Ureter (tissue), 1 donor: ENCODE data around the gene AGA. TPM values are rescaled to one million over a fixed set of nuclear protein-coding genes. Genes with fewer than 3 reads are reported as not detected.
A peak's percentile ranks its signal among the peaks of the same experiment; 100 is the strongest.

Experiments used
- DNase-seq: peaks from one replicate; pipeline ENCODE4 v3.0.0-alpha.2; 2020; ENCODE audit warnings: low spot score
- total RNA-seq: library from RNA; stranded (reverse); gene quantifications from one replicate; pipeline ENCODE4 v1.2.4, GENCODE V29; 2023
- donor health status: DM: yes; HTN: yes; CAD: no.

AGA gene
- total RNA-seq = 27.5 TPM

- DNase-seq = peak; percentile 97
These were observed at the start of gene AGA for GRCh38 chr4:177441803-177442622. Gene AGA, minus strand, starts transcription at chr4:177442437. Its CDS starts 62 bp downstream, at chr4:177442375.

GRCh38 chr4:177492022-177492421 is 49.8 kb upstream of the AGA start:
- DNase-seq = no peak

GRCh38 chr4:177490769-177491168 is 48.5 kb upstream of the AGA start:
- DNase-seq = no peak

- DNase-seq = no peak
These were observed 47.4 kb upstream of the AGA start for GRCh38 chr4:177489471-177490246.

GRCh38 chr4:177487977-177488376 is 45.7 kb upstream of the AGA start:
- no peak for DNase-seq

- no peak for DNase-seq
These were observed 43.3 kb upstream of the AGA start for GRCh38 chr4:177485528-177485927.

GRCh38 chr4:177484613-177485021 is 42.4 kb upstream of the AGA start:
- DNase-seq = no peak

GRCh38 chr4:177483760-177484159 is 41.5 kb upstream of the AGA start:
- DNase-seq = no peak

- DNase-seq = no peak
These were observed 41.0 kb upstream of the AGA start for GRCh38 chr4:177483271-177483670.

- no peak for DNase-seq
These were observed 40.1 kb upstream of the AGA start for GRCh38 chr4:177482367-177482766.

GRCh38 chr4:177480795-177481194 is 38.6 kb upstream of the AGA start:
- DNase-seq = no peak

- no peak for DNase-seq
These were observed 36.8 kb upstream of the AGA start for GRCh38 chr4:177479063-177479462.

- no peak for DNase-seq
These were observed 36.3 kb upstream of the AGA start for GRCh38 chr4:177478496-177478895.

GRCh38 chr4:177473991-177474390 is 31.8 kb upstream of the AGA start:
- no peak for DNase-seq

GRCh38 chr4:177464026-177464425 is 21.8 kb upstream of the AGA start:
- DNase-seq = no peak

GRCh38 chr4:177461606-177462005 is 19.4 kb upstream of the AGA start:
- no peak for DNase-seq

- no peak for DNase-seq
These were observed 18.2 kb upstream of the AGA start for GRCh38 chr4:177460460-177460859.

GRCh38 chr4:177455561-177455970 is 13.3 kb upstream of the AGA start:
- no peak for DNase-seq

- DNase-seq = no peak
These were observed 10.9 kb upstream of the AGA start for GRCh38 chr4:177453116-177453515.

- no peak for DNase-seq
These were observed 8.9 kb upstream of the AGA start for GRCh38 chr4:177451108-177451500.

- DNase-seq = no peak
These were observed 8.3 kb upstream of the AGA start for GRCh38 chr4:177450426-177451107.

GRCh38 chr4:177448850-177449249 is 6.6 kb upstream of the AGA start:
- DNase-seq = no peak
